ENCODE data around the gene EEF1AKMT4.

The EEF1AKMT4 gene

DNA sequence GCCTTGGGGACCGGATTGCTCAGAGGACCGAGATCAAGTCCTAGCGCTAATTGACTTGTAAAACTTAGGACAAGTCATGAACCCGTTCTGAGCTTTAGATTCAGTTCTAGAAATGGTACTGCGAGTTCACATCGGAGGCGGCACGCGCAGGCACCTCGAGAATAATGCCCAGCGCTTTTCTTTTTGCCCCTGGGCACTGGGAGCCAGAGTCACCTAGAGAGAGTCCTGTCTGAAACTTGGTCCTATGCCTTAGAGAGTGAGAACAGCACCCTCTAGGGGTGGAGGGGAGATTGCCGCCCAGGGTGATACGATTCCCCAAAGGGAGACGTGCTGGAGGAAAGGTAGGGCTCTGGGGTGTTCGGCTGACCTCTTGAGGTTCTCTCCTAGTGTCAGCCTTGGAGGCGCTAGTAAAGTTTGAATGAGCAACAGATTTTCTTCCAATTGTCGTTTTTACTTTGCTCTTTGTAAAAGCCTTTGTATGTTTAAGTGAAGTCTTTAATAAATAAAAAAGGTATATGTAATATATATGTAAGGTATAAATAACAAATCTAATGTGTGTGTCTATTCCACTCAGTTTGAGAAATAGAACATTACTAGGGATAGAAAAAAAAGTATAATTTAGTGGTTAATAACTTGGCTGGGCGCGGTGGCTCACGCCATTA, 826 bp downstream of the EEF1AKMT4 start:
- peak overlapping the region; percentile 60 to 71 for H3K4me3 ChIP-seq (ENCODE audit: low read depth in 1 of 2, low read length in 1 of 2)
- H3K4me1 ChIP-seq (ENCODE audit: control insufficient read depth in 1 of 2, insufficient read depth in 1 of 2, low read depth in 1 of 2, low read length in 1 of 2), result peaks cover 21 to 24% of the 10 kb centered on the region in 2 experiments
- peak overlapping the region; percentile 66 for H3K27ac ChIP-seq
- H3K36me3 ChIP-seq, result peaks cover 4% of the 10 kb centered on the region
- H3K9me3 ChIP-seq, result no peaks in the 10 kb centered on the region
- TF ChIP-seq, protein P1, sequence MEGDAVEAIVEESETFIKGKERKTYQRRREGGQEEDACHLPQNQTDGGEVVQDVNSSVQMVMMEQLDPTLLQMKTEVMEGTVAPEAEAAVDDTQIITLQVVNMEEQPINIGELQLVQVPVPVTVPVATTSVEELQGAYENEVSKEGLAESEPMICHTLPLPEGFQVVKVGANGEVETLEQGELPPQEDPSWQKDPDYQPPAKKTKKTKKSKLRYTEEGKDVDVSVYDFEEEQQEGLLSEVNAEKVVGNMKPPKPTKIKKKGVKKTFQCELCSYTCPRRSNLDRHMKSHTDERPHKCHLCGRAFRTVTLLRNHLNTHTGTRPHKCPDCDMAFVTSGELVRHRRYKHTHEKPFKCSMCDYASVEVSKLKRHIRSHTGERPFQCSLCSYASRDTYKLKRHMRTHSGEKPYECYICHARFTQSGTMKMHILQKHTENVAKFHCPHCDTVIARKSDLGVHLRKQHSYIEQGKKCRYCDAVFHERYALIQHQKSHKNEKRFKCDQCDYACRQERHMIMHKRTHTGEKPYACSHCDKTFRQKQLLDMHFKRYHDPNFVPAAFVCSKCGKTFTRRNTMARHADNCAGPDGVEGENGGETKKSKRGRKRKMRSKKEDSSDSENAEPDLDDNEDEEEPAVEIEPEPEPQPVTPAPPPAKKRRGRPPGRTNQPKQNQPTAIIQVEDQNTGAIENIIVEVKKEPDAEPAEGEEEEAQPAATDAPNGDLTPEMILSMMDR (IDR thresholded peaks at IDR 0.05), result peak; percentile 90
- H3K27me3 ChIP-seq, result no peaks in the 10 kb centered on the region

DNA sequence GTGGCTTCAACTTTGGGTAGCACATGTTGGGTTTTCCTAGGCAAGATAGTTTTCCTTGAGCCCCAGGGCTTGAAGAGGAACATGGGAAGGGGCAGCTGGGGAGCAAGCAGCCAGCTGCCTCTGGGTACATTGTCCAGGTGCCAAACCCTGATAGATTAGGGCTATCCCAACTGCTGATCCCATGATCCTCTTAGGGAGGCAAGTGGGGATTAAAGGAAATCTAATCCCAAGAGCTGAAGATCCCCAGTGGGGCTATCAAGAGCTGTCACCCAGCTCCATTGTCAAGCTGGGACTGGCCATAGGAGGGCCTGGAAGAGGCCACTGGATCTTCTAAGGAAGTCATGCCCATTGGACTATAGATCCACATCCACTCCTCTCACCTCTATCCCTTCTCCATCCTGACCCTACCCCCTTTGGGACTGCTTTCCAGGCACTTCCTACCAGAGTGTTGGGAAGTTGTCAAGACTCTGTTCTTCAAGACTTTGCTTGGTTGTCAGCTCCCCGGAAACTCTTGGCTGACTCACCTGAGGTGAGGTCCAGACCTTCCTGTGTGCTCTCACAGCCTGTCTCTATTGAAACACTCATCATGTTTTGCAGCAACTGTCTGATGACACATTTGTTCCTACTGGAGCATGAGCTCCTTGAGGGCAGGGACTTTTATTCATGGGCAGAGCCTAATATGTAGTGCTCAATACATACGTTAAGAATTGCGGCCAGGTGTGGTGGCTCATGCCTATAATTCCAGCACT, 6.0 kb downstream of the EEF1AKMT4 start:
- H3K4me3 ChIP-seq (ENCODE audit: low read depth in 1 of 2, low read length in 1 of 2), result no peak overlapping the region
- TF ChIP-seq, protein P1 (IDR thresholded peaks at IDR 0.05), result no peak
- H3K9me3 ChIP-seq, result no peaks in the 10 kb centered on the region
- peaks cover 3 to 5% of the 10 kb centered on the region in 2 experiments for H3K4me1 ChIP-seq (ENCODE audit: control insufficient read depth in 1 of 2, insufficient read depth in 1 of 2, low read depth in 1 of 2, low read length in 1 of 2)
- no peak overlapping the region for H3K27ac ChIP-seq
- peaks cover 31% of the 10 kb centered on the region for H3K27me3 ChIP-seq
- H3K36me3 ChIP-seq, result no peaks in the 10 kb centered on the region

DNA sequence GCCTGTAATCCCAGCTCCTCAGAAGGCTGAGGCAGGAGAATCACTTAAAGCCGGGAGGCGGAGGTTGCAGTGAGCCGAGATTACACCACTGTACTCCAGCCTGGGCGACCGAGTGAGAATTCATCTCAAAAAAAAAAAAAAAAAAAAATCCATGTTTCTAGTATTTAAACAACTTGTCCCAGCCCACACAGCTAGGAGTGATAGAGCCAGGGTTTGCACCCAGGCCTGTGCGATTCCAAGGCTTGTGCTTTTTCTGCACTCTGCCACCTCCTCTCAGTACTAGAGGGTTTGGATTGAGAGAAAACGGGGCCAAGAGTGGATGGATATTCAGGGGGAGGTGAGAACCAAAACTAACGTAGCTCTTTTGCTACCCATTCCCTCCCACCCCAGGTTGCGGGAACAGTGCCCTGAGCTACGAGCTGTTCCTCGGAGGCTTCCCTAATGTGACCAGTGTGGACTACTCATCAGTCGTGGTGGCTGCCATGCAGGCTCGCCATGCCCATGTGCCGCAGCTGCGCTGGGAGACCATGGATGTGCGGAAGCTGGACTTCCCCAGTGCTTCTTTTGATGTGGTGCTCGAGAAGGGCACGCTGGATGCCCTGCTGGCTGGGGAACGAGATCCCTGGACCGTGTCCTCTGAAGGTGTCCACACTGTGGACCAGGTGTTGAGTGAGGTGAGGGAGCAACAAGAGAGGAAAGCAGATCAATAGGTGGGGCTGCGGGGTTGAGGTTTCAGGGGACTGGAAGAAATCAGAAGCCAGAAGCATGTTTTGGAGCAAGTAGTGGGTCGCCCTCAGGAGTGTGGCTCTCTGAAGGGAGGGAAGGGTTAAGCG, 7.8 kb downstream of the EEF1AKMT4 start:
- H3K4me3 ChIP-seq (ENCODE audit: low read depth in 1 of 2, low read length in 1 of 2), result no peak overlapping the region
- no peaks in the 10 kb centered on the region for H3K36me3 ChIP-seq
- H3K27me3 ChIP-seq, result peaks cover 49% of the 10 kb centered on the region
- H3K9me3 ChIP-seq, result no peaks in the 10 kb centered on the region
- H3K27ac ChIP-seq, result no peak overlapping the region
- TF ChIP-seq, protein P1 (IDR thresholded peaks at IDR 0.05), result no peak
- H3K4me1 ChIP-seq (ENCODE audit: control insufficient read depth in 1 of 2, insufficient read depth in 1 of 2, low read depth in 1 of 2, low read length in 1 of 2), result peaks cover 15 to 21% of the 10 kb centered on the region in 2 experiments

DNA sequence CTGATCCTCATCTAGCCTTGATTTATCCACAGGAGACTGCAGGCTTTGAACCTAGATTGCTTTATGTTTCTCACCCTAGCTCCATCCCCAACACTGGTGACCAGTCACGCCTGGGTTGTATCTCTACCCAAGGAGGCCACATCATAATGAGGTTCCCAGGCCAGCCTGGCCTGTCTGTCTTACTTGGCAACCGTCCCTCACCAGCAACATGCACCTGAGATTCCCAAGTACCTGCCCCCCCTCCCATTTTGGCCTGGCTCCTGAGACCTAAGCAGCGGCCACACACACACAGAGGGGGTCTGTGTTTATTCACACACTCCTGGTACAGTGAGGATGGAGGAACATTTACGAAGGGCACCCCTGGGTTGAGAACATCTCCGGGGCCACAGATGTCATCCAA, 9.5 kb downstream of the EEF1AKMT4 start:
- Histone ChIP-seq H3K36me3 (no peaks in the 10 kb centered on the region), H3K27me3 (peaks cover 66% of the 10 kb centered on the region), H3K27ac (no peak overlapping the region), H3K9me3 (no peaks in the 10 kb centered on the region), H3K4me3 (ENCODE audit: low read depth in 1 of 2, low read length in 1 of 2) (no peak overlapping the region), H3K4me1 (ENCODE audit: control insufficient read depth in 1 of 2, insufficient read depth in 1 of 2, low read depth in 1 of 2, low read length in 1 of 2) (peaks cover 15 to 26% of the 10 kb centered on the region in 2 experiments)
- TF ChIP-seq, protein P1 (IDR thresholded peaks at IDR 0.05), result no peak

DNA sequence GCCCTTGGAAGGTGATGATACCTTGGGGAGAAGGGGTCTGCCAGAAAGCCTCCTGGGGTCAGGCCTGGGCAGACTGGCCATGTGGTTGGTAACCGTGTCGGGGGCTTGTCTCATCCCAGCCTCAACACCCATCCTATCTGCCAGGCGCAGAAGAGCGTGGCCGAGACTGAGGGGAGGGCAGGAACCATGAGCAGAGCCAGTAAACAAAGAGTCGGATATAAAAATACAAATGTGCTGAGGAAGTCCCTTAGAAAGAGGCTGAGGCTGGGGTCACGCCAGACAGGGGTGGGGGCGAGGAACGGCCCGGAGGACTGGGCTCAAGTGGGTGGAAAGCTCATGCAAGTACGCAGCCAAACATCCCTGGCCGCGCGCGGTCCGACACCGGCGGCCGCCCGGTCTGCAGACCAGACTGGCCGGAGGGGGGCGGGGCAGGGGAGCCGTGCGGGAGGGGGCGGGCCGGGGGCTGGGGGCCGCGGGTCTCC, 10.0 kb downstream of the EEF1AKMT4 start:
- Histone ChIP-seq H3K36me3 (no peaks in the 10 kb centered on the region), H3K4me1 (ENCODE audit: control insufficient read depth in 1 of 2, insufficient read depth in 1 of 2, low read depth in 1 of 2, low read length in 1 of 2) (peaks cover 15 to 26% of the 10 kb centered on the region in 2 experiments), H3K9me3 (no peaks in the 10 kb centered on the region), H3K4me3 (ENCODE audit: low read depth in 1 of 2, low read length in 1 of 2) (no peak overlapping the region), H3K27me3 (peaks cover 71% of the 10 kb centered on the region), H3K27ac (no peak overlapping the region)
- TF ChIP-seq, protein P1 (IDR thresholded peaks at IDR 0.05), result no peak

Measured in neutrophil (primary cell).